ENCODE measurements around the gene C8B. TPM values are rescaled to one million over a fixed set of nuclear protein-coding genes. Genes with fewer than 3 reads are reported as not detected.

The C8B gene
- total RNA-seq, 6 experiments from 2014 or later = not detected

DNA sequence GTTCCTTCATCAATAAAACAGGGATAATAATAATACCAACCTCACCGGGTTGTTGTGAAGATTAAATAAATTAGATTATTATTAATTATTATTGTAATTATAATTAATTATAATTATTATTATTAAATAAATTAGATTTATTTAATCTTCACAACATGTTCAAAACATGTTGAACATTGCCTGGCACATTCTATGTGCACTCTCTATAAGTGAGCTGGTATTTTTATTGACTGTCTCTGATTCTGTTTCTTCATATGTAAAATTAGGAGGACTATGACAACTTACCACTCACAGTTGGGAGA lies 834 bp upstream of the C8B start:
- peaks cover 6% of the 10 kb centered on the region for H3K4me1 Mint-ChIP-seq (ENCODE audit: low read depth)
- peaks cover 2% of the 10 kb centered on the region; the same call in 1 of the 2 replicates for H3K27me3 Mint-ChIP-seq (ENCODE audit: insufficient read depth)
- H3K27ac Mint-ChIP-seq = no peak overlapping the region
- TF ChIP-seq, protein P1, sequence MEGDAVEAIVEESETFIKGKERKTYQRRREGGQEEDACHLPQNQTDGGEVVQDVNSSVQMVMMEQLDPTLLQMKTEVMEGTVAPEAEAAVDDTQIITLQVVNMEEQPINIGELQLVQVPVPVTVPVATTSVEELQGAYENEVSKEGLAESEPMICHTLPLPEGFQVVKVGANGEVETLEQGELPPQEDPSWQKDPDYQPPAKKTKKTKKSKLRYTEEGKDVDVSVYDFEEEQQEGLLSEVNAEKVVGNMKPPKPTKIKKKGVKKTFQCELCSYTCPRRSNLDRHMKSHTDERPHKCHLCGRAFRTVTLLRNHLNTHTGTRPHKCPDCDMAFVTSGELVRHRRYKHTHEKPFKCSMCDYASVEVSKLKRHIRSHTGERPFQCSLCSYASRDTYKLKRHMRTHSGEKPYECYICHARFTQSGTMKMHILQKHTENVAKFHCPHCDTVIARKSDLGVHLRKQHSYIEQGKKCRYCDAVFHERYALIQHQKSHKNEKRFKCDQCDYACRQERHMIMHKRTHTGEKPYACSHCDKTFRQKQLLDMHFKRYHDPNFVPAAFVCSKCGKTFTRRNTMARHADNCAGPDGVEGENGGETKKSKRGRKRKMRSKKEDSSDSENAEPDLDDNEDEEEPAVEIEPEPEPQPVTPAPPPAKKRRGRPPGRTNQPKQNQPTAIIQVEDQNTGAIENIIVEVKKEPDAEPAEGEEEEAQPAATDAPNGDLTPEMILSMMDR (IDR thresholded peaks at IDR 0.05) = no peak
- peaks cover 5% of the 10 kb centered on the region; the same call in 1 of the 2 replicates for H3K9me3 Mint-ChIP-seq
- H3K4me3 Mint-ChIP-seq = no peak overlapping the region
- no peak for DNase-seq
- H3K36me3 Mint-ChIP-seq (ENCODE audit: low read depth) = no peaks in the 10 kb centered on the region

DNA sequence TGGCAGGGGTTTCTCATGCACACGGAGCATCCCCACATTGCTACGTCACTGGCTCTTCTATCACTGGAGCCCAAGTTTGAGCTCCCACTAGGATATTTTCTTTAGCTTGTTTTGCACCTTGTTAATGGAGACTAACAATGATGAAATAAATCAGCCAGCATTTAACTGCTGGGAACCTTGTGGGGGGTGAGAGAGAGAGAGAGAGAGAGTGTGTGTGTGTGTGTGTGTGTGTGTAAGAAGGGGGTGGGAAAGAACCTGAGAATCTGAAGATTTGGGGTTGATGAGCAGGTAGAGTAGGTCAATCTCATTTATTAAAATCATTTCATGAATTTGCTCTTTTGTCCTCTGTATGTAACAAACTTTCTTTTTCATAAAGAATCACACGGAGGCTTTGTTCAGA lies 624 bp downstream of the C8B start:
- Mint-ChIP-seq H3K9me3 (peaks cover 5% of the 10 kb centered on the region; the same call in 1 of the 2 replicates), H3K4me1 (ENCODE audit: low read depth) (peaks cover 6% of the 10 kb centered on the region), H3K27me3 (ENCODE audit: insufficient read depth) (no peaks in the 10 kb centered on the region), H3K4me3 (no peak overlapping the region), H3K36me3 (ENCODE audit: low read depth) (no peaks in the 10 kb centered on the region), H3K27ac (no peak overlapping the region)
- no peak for DNase-seq
- TF ChIP-seq, protein P1 (IDR thresholded peaks at IDR 0.05) = no peak

DNA sequence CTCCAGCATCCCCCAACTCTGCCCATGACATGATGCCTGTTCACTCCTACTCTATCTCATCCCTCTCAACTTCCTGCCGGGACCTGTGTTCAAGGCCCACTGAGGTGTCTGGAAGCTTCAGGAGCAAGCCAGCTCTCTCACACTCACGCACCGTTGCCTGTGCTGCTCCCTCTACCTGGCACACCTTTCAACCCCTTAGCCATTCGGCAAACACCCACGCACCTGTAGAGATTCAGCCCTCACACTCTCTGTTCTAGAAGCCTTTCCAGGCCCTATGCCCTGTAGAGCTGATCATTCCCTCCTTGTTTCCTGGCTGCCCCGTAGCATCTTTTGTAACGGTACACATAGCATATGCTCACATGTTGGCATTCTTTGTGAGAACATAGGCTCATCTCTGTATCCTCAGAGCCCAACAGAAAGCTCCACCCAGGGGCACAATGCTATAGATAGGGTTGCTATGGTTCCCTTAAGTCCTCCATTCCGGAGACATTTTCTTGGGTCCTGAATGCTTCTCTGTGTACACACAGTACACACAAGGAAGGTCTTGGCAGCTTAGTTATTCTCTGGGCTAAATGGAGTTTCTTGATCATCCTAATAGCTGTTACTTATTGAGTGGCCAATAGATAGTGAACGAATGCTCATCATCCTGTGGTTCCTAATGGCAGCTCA lies 1.3 kb downstream of the C8B start:
- Mint-ChIP-seq H3K36me3 (ENCODE audit: low read depth) (no peaks in the 10 kb centered on the region), H3K27ac (no peak overlapping the region), H3K27me3 (ENCODE audit: insufficient read depth) (no peaks in the 10 kb centered on the region), H3K4me3 (no peak overlapping the region), H3K4me1 (ENCODE audit: low read depth) (peaks cover 6% of the 10 kb centered on the region), H3K9me3 (peaks cover 5% of the 10 kb centered on the region; the same call in 1 of the 2 replicates)
- DNase-seq = no peak
- TF ChIP-seq, protein P1 (IDR thresholded peaks at IDR 0.05) = no peak

DNA sequence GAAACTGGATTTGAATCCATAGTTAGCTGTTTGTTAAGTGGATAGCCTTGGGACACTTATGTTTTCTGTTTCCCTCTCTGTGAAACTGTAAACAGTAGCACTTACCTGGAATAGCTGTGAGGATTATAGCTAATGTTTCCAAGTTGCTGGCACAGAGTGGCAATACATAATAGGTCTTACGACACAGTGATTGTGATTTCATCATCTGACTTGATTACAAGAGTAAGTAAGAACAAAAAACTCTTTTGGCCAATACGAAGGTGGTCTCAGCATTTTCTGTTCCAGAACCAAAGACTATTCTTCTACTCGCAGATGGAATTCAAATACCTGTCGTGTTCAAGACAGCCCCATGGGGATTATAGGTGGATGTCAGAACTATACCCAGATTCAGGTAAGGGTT lies 2.1 kb downstream of the C8B start:
- peaks cover 13% of the 10 kb centered on the region for H3K4me1 Mint-ChIP-seq (ENCODE audit: low read depth)
- DNase-seq = no peak
- no peaks in the 10 kb centered on the region for H3K36me3 Mint-ChIP-seq (ENCODE audit: low read depth)
- H3K27ac Mint-ChIP-seq = no peak overlapping the region
- TF ChIP-seq, protein P1 (IDR thresholded peaks at IDR 0.05) = no peak
- H3K27me3 Mint-ChIP-seq (ENCODE audit: insufficient read depth) = no peaks in the 10 kb centered on the region
- no peak overlapping the region for H3K4me3 Mint-ChIP-seq
- H3K9me3 Mint-ChIP-seq = peaks cover 2% of the 10 kb centered on the region; the same call in 1 of the 2 replicates

DNA sequence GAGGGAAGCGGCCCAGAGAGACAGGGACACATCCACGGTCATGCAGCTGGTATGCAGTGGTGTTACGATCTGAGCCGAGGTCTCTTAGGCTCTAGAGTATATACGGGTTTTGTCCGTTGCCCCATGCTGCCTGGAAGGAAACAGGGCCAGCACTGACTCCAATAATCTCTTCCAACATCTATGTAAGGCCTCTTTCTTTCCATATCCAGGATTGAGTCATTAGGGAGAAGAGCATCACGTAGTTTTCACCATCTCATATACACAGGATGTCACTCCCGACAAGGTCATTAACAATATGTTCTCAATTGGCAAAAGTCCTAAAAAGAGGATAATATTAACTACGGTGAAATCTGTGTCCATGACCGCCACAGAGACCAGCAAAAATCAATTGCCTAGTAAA lies 4.4 kb downstream of the C8B start:
- TF ChIP-seq, protein P1 (IDR thresholded peaks at IDR 0.05) = no peak
- Mint-ChIP-seq H3K36me3 (ENCODE audit: low read depth) (no peaks in the 10 kb centered on the region), H3K4me1 (ENCODE audit: low read depth) (peaks cover 20% of the 10 kb centered on the region), H3K9me3 (no peaks in the 10 kb centered on the region), H3K27ac (no peak overlapping the region), H3K4me3 (no peak overlapping the region), H3K27me3 (ENCODE audit: insufficient read depth) (no peaks in the 10 kb centered on the region)
- DNase-seq = no peak
